KG1 (cell line): ENCODE results near the gene KIF3C.

Experiments
- DNase-seq: peaks from one replicate; lab custom pipeline; 2025; lab: John Stamatoyannopoulos, UW

The KIF3C gene

DNA sequence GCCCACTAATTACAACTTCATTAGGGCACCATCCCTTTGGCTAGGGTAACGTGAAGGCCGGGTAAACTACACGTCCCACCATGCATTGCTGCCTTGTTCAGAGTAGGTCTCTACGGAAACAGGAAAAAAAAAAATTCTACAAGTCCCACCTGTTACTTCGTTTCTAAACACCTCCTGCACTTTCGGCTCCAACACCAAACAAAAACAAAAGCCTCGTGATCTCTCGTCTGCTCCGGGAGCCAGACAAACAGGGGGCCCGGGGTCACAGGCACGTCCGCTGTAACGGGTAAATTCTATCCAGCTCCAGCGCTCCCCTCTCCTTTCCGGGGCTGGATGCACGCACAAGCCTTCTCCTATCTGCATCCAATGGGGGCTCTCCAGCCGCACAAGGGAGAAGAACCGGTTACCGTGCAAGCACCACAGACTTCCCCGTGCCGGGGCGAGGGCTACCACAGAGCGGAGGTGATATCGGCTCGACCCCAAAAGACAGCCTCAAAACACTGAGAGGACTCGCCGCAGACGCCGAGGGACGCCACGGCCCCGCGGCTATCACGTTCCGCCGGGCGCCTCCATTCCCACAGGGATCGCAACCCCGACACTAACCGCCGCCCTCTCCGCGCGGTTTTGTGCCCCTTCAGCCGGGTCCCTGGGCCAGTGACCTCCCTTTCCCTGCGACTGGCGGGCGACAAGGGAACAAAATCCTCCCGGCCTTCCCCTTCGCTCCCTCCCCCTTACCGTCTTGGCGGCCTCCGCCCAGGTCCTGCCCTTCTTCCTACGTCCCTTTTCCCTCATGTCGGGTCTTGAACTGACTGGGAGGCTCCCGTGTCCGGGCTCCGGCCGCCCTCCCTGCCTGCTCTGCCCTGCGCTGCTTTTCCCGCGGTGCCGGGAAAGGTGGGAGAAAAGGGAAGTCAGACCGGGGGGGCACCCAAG is 104.6 kb downstream of the KIF3C start:
- peak; percentile 32 for DNase-seq
